Measurements from ENCODE around the gene SV2B.

SV2B gene

DNA sequence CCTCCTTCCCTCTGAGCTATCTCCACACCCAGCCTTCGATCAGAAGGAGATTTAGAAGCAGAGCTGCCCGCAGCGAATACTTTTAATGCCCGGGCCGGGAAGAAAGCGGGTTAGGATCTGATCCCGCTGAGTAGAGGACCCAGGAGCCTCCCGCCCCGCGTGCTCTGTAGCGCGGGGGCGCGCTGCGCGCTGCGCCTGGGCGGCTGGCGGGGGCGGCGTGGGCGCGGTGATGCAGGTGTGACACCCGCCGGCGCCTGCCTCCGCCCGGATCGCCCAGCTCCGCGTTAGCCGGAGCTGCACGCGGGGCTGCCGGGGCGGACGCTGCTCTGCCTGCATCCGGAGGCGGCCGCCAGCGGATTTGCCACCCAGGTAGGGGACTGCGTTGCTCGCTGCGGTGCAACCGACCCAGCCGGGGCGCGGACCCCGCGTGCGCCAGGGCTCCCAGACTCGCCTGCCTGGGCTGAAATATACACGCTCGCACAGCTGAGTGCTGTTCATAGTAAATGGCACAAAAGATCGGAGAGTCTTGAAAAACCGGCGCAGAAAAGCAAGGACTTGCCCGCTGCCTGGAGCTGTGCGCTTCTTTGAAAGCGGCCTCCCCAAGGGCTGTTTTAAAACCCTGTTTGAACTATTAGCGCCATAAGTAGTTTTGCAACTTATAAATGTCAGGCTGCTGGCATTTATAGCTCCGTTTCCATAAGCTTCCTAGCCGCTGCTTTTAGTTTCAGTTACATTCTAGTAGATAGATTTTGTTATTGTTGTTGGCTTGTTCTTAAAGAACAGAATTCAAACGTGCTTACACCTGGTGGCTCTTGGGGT lies at the start of gene SV2B:
SV2B (plus strand) TSS at position 263 of the 819 bp plus-strand sequence. CDS start 126,007 bp downstream, outside the sequence.
- peak within 1 kb of the TSS; percentile 54 for H3K4me3 ChIP-seq (ENCODE audit: low read depth, low read length)

GRCh38 chr15:91051248-91051647 lies 48.8 kb upstream of the SV2B start:
- no peak for TF ChIP-seq CTCF (IDR thresholded peaks at IDR 0.05; ENCODE audit: borderline replicate concordance, insufficient read depth, low read depth, low read length)
- H3K4me3 ChIP-seq (ENCODE audit: low read depth, low read length), result no peak overlapping the region

More for the DNA sequence above, at the start of gene SV2B:
- no peak for TF ChIP-seq CTCF (IDR thresholded peaks at IDR 0.05; ENCODE audit: borderline replicate concordance, insufficient read depth, low read depth, low read length)

DNA sequence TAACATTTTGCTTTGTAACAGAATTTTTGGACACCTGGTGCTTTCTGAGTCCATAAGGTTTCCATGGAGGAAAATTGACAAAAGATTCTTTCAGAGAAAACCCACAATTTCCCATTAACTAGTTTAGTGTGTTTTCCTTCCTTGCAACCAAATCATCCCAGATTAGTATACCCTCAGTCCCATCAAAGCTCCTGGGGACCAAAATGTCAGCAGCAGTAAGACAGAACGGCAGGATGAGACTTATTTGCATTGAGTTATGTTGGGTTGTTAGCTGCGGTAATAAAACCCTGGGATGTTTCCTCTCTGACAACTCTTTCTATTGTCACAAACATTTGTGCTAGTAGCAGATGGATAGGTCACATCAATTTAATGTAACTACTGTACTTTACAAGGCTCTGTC lies 45.2 kb upstream of the SV2B start:
- no peak overlapping the region for H3K4me3 ChIP-seq (ENCODE audit: low read depth, low read length)
- no peak for TF ChIP-seq CTCF (IDR thresholded peaks at IDR 0.05; ENCODE audit: borderline replicate concordance, insufficient read depth, low read depth, low read length)

GRCh38 chr15:91055548-91056331 lies 44.3 kb upstream of the SV2B start:
- peak; percentile 80 for TF ChIP-seq CTCF (IDR thresholded peaks at IDR 0.05; ENCODE audit: borderline replicate concordance, insufficient read depth, low read depth, low read length)
- no peak overlapping the region for H3K4me3 ChIP-seq (ENCODE audit: low read depth, low read length)

DNA sequence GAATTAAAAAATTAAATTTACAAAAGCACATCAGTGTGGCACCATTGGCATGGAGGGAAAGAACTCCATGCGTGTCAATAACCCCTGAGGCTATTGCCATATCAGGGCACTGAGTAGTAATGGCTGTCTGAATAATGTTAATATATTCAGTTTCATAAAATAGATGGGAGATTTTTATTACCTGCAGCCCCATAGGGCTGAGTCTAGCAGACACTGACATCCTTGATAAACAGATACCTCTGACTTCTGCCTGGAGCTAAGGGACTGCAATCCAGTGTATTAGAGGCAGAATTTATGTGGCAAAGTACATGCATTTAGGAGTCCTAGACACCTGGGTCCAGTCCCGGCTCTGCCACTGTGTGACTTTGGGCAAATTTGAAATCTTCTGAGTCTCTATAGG lies 38.8 kb upstream of the SV2B start:
- no peak overlapping the region for H3K4me3 ChIP-seq (ENCODE audit: low read depth, low read length)
- TF ChIP-seq CTCF (IDR thresholded peaks at IDR 0.05; ENCODE audit: borderline replicate concordance, insufficient read depth, low read depth, low read length), result no peak

DNA sequence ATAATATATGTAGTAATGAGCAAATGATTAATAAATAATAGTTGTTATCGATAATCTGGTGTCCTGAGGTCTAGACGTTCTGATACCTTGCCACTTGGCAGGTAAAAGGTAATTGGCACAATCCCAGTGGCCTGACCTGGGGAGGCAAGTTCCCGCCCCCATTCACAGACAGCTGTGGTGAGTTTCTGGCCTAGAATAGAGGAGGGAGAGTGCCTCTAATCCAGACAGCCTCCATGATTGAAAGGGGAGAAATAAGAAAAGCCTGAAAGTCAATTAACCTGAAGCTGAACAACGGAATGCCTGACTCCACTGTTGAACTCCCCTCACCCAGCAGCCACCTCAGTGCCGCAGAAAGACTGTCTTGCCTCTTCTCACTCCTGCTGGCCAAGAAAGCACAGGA lies 38.1 kb upstream of the SV2B start:
- no peak overlapping the region for H3K4me3 ChIP-seq (ENCODE audit: low read depth, low read length)
- TF ChIP-seq CTCF (IDR thresholded peaks at IDR 0.05; ENCODE audit: borderline replicate concordance, insufficient read depth, low read depth, low read length), result no peak

All from GM12875 (cell line).